HG02981 (cell line): ENCODE results near the gene ATP9A.
"Not testable (repeated sequence)": the region's sequence is repeated elsewhere in the genome, so short reads cannot be mapped to it uniquely, and the experiment has no call there.

Experiments used
- ATAC-seq: cut with Tn5 transposase; IDR thresholded peaks from one replicate; pipeline ENCODE4 v1.9.1; 2021; ENCODE audit warnings: mild to moderate bottlenecking, moderate library complexity; ENCODE audit not compliant: unreplicated experiment

The ATP9A gene

DNA sequence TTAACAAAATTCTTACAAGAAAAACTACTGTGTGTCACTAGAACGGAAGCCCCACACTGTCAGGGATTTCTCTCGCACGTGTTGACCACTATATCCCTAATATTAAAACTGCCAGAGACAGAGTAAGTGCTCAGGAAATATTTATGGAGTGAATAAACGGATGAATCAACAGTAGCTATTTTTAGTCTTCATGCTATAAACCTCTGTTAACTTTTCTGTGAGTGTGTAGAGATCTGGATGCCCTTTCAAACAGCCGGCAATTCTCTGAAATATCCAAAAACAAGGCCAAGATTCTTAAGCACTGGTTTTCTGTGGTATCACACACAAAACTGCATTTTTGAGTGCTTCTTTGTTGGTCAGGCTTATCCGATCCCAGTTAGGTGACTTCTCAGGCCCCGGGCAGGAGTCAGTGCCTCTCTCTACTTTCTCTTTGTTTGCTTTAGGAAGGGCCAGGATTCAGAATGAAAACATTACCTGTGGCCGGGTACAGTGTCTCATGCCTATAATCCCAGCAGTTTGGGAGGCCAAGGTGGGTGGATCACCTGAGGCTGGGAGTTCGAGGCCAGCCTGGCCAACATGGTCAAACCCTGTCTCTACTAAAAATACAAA is 15.7 kb downstream of the ATP9A start:
- no peak for ATAC-seq

DNA sequence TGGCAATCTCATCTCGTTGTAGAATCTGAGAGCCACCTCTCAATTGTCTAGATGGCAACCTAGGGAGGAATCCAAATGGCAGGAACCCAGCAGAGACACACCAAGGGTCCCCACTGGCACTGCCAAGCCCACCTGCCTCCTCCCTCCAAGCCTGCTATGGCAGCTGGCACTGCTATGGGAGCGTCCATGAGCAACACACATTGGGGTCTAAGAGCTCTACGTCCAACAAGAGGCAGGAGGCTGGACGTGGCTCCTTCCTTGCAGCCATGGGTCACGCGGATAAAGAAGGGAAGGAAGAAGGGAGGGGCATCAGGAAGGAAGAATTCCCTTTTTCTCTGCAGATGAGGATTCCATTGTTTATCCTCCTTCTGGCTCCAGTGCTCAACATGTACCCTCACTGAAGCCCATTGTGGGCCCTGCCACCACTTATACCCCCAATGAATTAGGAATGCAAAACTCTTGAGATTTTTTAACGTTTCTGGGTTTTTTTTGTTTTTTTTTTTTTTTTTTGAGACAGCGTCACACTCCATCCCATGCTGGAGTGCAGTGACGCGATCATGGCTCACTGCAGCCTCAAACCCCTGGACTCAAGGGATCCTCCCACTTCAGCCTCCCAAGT is 17.3 kb downstream of the ATP9A start:
- no peak for ATAC-seq

- no peak for ATAC-seq
Measured at GRCh38 chr20:51750037-51750769, 18.0 kb downstream of the ATP9A start.

DNA sequence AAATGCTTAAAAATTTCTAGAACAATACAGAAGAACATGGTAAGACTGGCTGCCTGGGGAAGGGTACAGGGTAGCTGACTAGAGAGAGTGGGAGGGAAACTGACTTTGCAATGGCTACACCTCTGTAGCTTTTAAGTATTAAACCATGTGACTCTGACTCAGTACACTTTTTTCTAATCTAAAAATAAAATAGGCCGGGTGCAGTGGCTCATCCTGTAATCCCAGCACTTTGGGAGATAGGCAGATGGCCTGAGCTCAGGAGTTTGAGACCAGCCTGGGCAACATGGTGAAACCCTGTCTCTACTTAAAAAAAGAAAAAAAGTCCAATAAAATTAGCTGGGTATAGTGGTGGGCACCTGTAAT is 18.5 kb downstream of the ATP9A start:
- ATAC-seq = no peak

DNA sequence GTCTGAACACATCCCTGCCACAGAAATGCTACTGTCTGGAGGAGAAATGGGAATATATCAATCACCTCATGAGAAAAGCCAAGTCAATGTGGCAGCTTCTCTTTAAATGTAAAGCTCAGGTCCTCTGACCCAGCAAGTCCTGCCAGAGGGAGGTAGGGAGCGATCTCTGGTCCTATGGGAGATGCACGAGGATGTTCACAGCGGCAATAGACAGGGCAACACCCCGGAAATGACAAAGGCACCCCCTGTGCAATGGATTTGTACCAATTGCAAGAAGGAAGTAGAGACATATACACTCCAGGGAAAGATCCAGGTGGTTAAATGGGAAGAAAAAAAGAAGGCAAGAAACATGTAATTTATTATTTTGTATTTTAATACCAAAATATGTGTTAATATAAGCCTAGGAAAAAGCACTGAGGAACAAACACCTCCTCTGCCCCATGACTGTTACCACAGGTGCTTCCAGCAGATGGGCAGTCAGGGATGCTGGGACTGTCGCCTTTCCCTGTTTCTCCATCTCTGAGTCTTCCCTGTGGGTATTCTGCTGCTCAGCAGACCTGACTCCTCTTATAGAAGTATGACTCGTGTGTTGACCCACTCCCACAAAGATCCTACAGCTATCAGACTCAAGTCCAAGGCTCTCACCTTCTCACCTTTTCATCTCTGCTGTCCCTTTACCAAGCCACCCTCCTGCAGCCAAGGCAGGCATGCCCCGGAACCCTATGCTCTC is 20.8 kb downstream of the ATP9A start:
- ATAC-seq = no peak

DNA sequence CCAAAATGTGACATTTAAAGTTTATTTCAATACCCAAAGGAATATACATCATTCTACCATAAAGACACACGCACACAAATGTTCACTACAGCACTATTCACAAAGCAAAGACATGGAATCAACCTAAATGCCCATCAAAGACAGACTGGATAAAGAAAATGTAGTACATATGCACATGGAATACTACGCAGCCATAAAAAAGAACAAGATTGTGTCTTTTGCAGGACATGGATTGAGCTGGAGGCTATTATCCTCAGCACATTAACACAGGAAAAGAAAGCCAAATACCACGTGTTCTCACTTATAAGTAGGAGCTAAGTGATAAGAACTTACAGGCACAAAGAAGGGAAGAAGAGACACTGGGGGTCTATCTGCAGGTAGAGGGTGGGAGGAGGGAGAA is 22.4 kb downstream of the ATP9A start:
- ATAC-seq = no peak

DNA sequence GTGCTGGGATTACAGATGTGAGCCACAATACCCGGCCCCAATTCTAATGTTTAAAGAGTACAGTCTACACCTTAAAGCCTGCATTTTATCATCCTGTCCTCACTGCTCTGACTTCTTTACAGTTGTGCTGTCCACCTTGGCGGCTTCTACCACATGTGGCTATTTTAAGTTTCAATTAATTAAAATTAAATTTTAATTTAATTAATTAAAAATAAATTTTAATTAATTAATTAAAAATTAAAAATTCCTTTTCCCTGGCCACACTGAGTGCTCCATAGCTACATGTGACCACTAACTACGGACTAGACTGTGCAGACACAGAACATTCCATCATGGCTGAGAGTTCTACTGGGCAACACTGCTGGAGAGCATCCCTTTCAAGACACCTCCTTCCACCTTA is 27.4 kb downstream of the ATP9A start:
- no peak for ATAC-seq

DNA sequence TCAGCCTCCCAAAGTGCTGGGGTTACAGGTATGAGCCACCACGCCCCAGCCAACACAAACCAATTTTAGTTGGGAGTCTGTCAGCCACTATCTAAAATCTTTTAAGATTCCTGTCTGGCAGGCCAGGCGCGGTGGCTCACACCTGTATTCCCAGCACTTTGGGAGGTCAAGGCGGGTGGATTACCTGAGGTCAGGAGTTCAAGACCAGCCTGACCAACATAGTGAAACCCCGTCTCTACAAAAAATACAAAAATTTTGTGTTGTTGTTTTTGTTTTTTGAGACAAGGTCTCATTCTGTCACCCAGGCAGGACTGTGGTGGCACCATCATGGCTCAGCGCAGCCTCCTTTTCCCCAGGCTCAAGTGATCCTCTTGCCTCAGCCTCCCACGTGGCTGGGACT is 27.9 kb downstream of the ATP9A start:
- not testable (repeated sequence) for ATAC-seq

DNA sequence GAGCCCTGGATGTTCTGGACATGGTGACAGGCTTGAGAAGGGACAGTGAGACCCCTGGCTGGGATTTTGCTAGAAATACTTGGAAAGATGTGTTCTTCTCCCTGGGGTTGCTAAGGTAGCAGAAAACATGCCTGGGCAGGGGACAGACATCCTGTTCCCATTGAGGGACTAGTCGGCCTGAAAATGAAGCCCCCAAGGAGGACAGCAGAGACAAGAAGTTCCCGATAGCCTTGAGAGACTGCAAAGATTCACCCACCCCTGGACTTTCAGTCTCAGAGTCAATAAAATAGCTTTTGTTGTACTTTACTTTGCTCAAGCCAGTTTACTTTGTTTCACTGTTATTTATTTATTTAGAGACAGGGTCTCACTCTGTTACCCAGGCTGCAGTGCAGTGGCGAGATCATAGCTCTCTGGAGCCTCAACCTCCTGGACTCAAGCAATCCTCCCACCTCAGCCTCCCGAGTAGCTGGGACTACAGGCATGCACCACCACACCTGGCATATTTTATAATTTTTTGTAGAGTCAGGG is 28.4 kb downstream of the ATP9A start:
- no peak for ATAC-seq

- no peak for ATAC-seq
Measured at GRCh38 chr20:51738877-51739447, 29.2 kb downstream of the ATP9A start.

DNA sequence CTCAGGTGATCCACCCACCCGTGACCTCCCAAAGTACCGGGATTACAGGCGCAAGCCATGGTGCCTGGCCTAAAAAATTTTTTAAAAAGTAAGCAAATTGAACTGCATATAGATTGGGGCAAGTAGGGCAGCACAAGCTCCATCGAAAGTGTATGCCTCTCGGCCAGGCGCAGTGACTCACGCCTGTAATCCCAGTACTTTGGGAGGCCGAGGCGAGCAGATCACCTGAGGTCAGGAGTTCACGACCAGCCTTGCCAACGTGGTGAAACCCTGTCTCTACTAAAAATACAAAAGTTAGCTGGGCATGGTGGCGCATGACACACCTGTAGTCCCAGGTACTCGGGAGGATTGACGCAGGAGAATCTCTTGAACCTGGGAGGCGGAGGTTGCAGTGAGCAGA is 29.9 kb downstream of the ATP9A start:
- not testable (repeated sequence) for ATAC-seq

DNA sequence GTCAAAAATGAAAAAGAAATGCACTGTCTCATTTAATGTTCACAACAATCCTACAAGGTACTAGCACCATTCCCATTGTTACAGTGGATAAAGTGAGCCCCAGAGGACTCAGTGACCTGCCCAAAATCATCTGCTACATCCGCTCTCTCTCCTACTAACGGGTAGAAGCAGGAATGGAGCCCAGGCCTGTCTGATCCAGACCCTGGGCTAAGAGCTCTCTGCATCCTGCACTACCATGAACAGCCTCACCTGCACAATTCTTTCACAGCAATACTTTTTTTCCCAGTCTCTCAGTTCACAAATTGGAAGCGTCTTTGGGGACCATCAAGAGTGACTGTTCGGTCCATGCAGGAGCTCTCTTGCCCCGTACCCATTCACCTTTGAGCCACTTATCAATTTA is 31.2 kb downstream of the ATP9A start:
- ATAC-seq = no peak

- no peak for ATAC-seq
Measured at GRCh38 chr20:51735728-51736600, 32.2 kb downstream of the ATP9A start.

DNA sequence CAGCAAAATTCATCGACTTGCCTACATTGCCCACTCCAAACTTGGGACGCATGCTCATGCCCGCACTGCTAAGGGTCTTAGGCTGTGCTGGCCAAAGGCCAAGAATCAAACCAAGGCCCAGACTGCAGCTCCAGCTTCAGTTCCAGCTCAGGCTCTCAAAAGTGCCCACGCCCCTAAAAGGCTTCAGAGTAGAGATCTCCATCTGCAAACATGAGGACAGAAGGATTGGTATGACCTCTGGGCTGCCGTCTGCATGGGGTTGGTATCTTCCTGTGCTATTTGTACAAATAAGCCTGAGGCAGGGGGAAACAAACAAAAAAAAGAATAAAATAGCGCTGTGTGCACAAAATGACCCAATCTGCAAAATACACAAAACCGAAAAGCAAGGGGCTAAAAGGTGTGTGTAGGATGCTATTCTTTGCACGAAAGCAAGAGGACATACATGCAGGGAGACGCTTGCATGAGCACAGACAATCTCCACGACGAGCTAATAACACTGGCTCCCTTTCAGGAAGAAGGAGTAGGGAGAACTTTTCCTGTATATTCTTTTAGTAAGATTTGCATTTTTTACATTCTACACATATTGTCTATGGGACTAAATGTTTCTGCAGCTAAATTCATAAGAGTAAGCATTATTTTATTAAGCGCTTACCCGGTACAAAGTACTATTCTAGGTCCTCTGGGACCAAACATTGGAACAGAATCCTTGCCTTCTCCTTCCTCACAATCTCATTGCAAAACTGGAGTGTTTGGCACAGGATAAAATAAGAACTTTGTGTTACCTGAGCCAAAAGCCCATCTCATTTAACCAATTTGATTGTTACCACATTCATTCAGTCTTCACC is 33.1 kb downstream of the ATP9A start:
- ATAC-seq = no peak

GRCh38 chr20:51733070-51733469 is 35.1 kb downstream of the ATP9A start:
- ATAC-seq = no peak

- no peak for ATAC-seq
Measured at GRCh38 chr20:51732096-51732791, 35.9 kb downstream of the ATP9A start.

- ATAC-seq = no peak
Measured at GRCh38 chr20:51731731-51732095, 36.5 kb downstream of the ATP9A start.

DNA sequence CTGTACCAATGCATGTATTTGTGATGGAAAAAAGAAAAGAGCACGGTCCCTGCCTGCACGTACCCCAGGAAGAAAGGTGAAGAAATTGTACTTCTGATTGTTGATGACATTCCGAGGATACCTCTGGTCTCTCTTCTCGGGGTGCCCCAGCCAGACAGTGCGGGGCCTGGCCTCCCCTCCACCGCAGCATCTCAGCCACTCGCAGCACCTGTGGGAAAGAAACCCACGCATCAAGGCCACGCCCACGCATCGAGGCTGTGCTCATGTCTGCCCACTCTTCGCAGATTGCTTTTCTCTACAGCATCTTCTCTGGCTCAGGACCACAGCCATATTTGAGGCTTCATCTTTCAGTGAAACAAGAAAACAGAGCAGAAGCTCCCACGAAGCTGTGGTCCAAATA is 38.4 kb downstream of the ATP9A start:
- ATAC-seq = no peak

DNA sequence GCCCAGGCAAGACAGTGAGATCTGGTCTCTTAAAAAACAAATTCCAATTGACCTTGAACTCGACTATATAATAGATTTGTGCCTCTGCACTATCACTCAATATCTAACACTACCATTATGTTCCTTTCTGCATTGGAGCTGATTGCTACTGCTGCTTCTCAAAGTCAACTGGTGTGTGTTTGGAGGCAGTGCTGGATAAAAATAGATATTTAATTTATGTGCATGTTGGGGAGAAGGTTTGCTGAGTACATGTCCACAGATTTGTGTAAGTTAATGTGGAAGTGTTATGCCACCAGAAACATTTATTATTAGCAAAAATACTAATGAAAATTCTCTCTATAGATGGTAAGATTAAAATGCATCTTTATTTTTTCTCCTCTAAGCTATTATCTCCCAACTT is 39.5 kb downstream of the ATP9A start:
- no peak for ATAC-seq
